Embryonic facial prominence (tissue), 1 donor: Measurements from ENCODE around the gene TAF11.
"Not testable (repeated sequence)": the region's sequence is repeated elsewhere in the genome, so short reads cannot be mapped to it uniquely, and the experiment has no call there.

Experiments
- DNase-seq: peaks from one replicate; pipeline ENCODE4 v3.0.0-alpha.2; 2016; ENCODE audit errors: extremely low spot score

TAF11 gene

GRCh38 chr6:34865107-34865506 lies 22.7 kb downstream of the TAF11 start:
- no peak for DNase-seq

GRCh38 chr6:34864007-34864406 lies 23.8 kb downstream of the TAF11 start:
- DNase-seq: no peak

GRCh38 chr6:34860776-34861175 lies 27.1 kb downstream of the TAF11 start:
- no peak for DNase-seq

GRCh38 chr6:34859951-34860350 lies 27.9 kb downstream of the TAF11 start:
- no peak for DNase-seq

GRCh38 chr6:34858681-34859080 lies 29.2 kb downstream of the TAF11 start:
- DNase-seq: no peak

- DNase-seq: no peak
These were observed 32.4 kb downstream of the TAF11 start for GRCh38 chr6:34855463-34855862.

- no peak for DNase-seq
These were observed 35.3 kb downstream of the TAF11 start for GRCh38 chr6:34852406-34853085.

- no peak for DNase-seq
These were observed 36.5 kb downstream of the TAF11 start for GRCh38 chr6:34851361-34851760.

- DNase-seq: not testable (repeated sequence)
These were observed 38.8 kb downstream of the TAF11 start for GRCh38 chr6:34849066-34849465.

- DNase-seq: no peak
These were observed 48.0 kb downstream of the TAF11 start for GRCh38 chr6:34839666-34840352.

- DNase-seq: no peak
These were observed 50.3 kb downstream of the TAF11 start for GRCh38 chr6:34837528-34837927.

GRCh38 chr6:34836451-34836850 lies 51.4 kb downstream of the TAF11 start:
- no peak for DNase-seq

GRCh38 chr6:34836008-34836407 lies 51.8 kb downstream of the TAF11 start:
- no peak for DNase-seq

- DNase-seq: no peak
These were observed 52.9 kb downstream of the TAF11 start for GRCh38 chr6:34834789-34835518.

- no peak for DNase-seq
These were observed 54.9 kb downstream of the TAF11 start for GRCh38 chr6:34832942-34833341.

GRCh38 chr6:34829137-34829536 lies 58.7 kb downstream of the TAF11 start:
- peak; percentile 43 for DNase-seq
